AG20443 (cell line): Measurements from ENCODE around the gene PEA15.

Experiments
- DNase-seq: peaks from one replicate; pipeline ENCODE4 v3.0.0; 2012; ENCODE audit warnings: low spot score, mixed read lengths

PEA15 gene

GRCh38 chr1:160208557-160209320, 3.6 kb downstream of the PEA15 start:
- DNase-seq: no peak

GRCh38 chr1:160209321-160210046, 4.3 kb downstream of the PEA15 start:
- DNase-seq: no peak

- no peak for DNase-seq
These were observed 5.4 kb downstream of the PEA15 start for GRCh38 chr1:160210561-160210960.

GRCh38 chr1:160211046-160211790, 6.0 kb downstream of the PEA15 start:
- DNase-seq: no peak

- no peak for DNase-seq
These were observed 9.4 kb downstream of the PEA15 start for GRCh38 chr1:160214481-160215140.

GRCh38 chr1:160216301-160216700, 11.1 kb downstream of the PEA15 start:
- no peak for DNase-seq

GRCh38 chr1:160217481-160218051, 12.4 kb downstream of the PEA15 start:
- peak; percentile 50 for DNase-seq

GRCh38 chr1:160219062-160219929, 14.1 kb downstream of the PEA15 start:
- peak; percentile 80 for DNase-seq

- DNase-seq: no peak
These were observed 15.1 kb downstream of the PEA15 start for GRCh38 chr1:160220301-160220700.

- DNase-seq: no peak
These were observed 15.9 kb downstream of the PEA15 start for GRCh38 chr1:160221089-160221488.

- no peak for DNase-seq
These were observed 17.4 kb downstream of the PEA15 start for GRCh38 chr1:160222546-160222945.

- DNase-seq: no peak
These were observed 19.4 kb downstream of the PEA15 start for GRCh38 chr1:160224606-160225005.

- DNase-seq: no peak
These were observed 20.2 kb downstream of the PEA15 start for GRCh38 chr1:160225345-160225744.

GRCh38 chr1:160226623-160227022, 21.4 kb downstream of the PEA15 start:
- DNase-seq: no peak

GRCh38 chr1:160227034-160227433, 21.9 kb downstream of the PEA15 start:
- no peak for DNase-seq

GRCh38 chr1:160227561-160227960, 22.4 kb downstream of the PEA15 start:
- DNase-seq: no peak

- DNase-seq: no peak
These were observed 23.2 kb downstream of the PEA15 start for GRCh38 chr1:160228431-160228830.

GRCh38 chr1:160232911-160233310, 27.7 kb downstream of the PEA15 start:
- DNase-seq: no peak

GRCh38 chr1:160236806-160237205, 31.6 kb downstream of the PEA15 start:
- no peak for DNase-seq

- DNase-seq: no peak
These were observed 32.4 kb downstream of the PEA15 start for GRCh38 chr1:160237558-160237957.

- no peak for DNase-seq
These were observed 33.2 kb downstream of the PEA15 start for GRCh38 chr1:160238408-160238807.
